NT2/D1 (cell line): ENCODE results near the gene NCAN.

Experiments used
- DNase-seq: peaks from one replicate; pipeline ENCODE4 v3.0.0-alpha.2; 2011; ENCODE audit warnings: low read depth, low spot score
- H3K27me3 ChIP-seq: 2 replicates; pipeline ENCODE4 v1.6.0; 2011; ENCODE audit warnings: mild to moderate bottlenecking; ENCODE audit not compliant: insufficient read length, insufficient read depth
- H3K36me3 ChIP-seq: 2 replicates; pipeline ENCODE4 v1.6.1; 2011; ENCODE audit warnings: mild to moderate bottlenecking, low read length, mixed read lengths; ENCODE audit not compliant: insufficient read depth, insufficient read length
- H3K4me1 ChIP-seq: 2 replicates; pipeline ENCODE4 v1.5.1; 2011; ENCODE audit not compliant: insufficient read depth, insufficient read length
- H3K4me3 ChIP-seq: 2 replicates; pipeline ENCODE4 v1.5.1; 2011; ENCODE audit warnings: low read depth; ENCODE audit not compliant: insufficient read length
- H3K9ac ChIP-seq: 2 replicates; pipeline ENCODE4 v1.6.0; 2011; ENCODE audit warnings: low read depth; ENCODE audit not compliant: insufficient read length
- H3K9me3 ChIP-seq: 2 replicates; pipeline ENCODE4 v1.5.1; 2011; ENCODE audit warnings: mild to moderate bottlenecking, low read length; ENCODE audit not compliant: insufficient read depth
- SUZ12 ChIP-seq: IDR thresholded peaks from 2 replicates; pipeline ENCODE4 v1.6.1; 2011; ENCODE audit not compliant: insufficient read length, insufficient read depth; ENCODE audit errors: extremely low read depth
- YY1 ChIP-seq: IDR thresholded peaks from 2 replicates; pipeline ENCODE4 v1.6.1; 2011; ENCODE audit not compliant: insufficient read length, insufficient read depth
- ZNF274 ChIP-seq: IDR thresholded peaks from 2 replicates; pipeline ENCODE4 v1.6.1; 2011; ENCODE audit warnings: mild to moderate bottlenecking, low read depth, low read length

NCAN gene

GRCh38 chr19:19211499-19212420, at the start of gene NCAN:
Gene NCAN (plus strand): TSS chr19:19211958. CDS start chr19:19216954, 4,996 bp downstream.
- Histone ChIP-seq H3K9ac (peak within 1 kb of the TSS; percentile 24), H3K36me3 (no peaks in the 10 kb centered on the region), H3K4me3 (peak within 1 kb of the TSS; percentile 16), H3K9me3 (no peaks in the 10 kb centered on the region), H3K27me3 (peaks cover 91% of the 10 kb centered on the region), H3K4me1 (peaks cover 16% of the 10 kb centered on the region)
- DNase-seq: no peak
- TF ChIP-seq SUZ12: no peak
- no peak for TF ChIP-seq YY1
- no peak for TF ChIP-seq ZNF274

- Histone ChIP-seq H3K9ac (no peak overlapping the region), H3K36me3 (no peaks in the 10 kb centered on the region), H3K9me3 (no peaks in the 10 kb centered on the region), H3K27me3 (peaks cover 16% of the 10 kb centered on the region), H3K4me1 (peaks cover 6% of the 10 kb centered on the region), H3K4me3 (no peak overlapping the region)
- no peak for DNase-seq
- TF ChIP-seq ZNF274 (no peak), YY1 (no peak), SUZ12 (no peak)
These were observed 49.3 kb upstream of the NCAN start for GRCh38 chr19:19162495-19162894.

GRCh38 chr19:19165396-19165795, 46.4 kb upstream of the NCAN start:
- Histone ChIP-seq H3K9ac (no peak overlapping the region), H3K4me1 (peaks cover 14% of the 10 kb centered on the region), H3K27me3 (peaks cover 41% of the 10 kb centered on the region), H3K9me3 (no peaks in the 10 kb centered on the region), H3K4me3 (no peak overlapping the region), H3K36me3 (no peaks in the 10 kb centered on the region)
- no peak for DNase-seq
- no peak for TF ChIP-seq YY1
- TF ChIP-seq SUZ12: no peak
- no peak for TF ChIP-seq ZNF274

GRCh38 chr19:19167612-19168011, 44.1 kb upstream of the NCAN start:
- H3K36me3 ChIP-seq: no peaks in the 10 kb centered on the region
- H3K4me1 ChIP-seq: peaks cover 19% of the 10 kb centered on the region
- no peak overlapping the region for H3K9ac ChIP-seq
- H3K9me3 ChIP-seq: no peaks in the 10 kb centered on the region
- no peak for DNase-seq
- TF ChIP-seq ZNF274 (no peak), YY1 (no peak), SUZ12 (no peak)
- peaks cover 55% of the 10 kb centered on the region for H3K27me3 ChIP-seq
- no peak overlapping the region for H3K4me3 ChIP-seq

GRCh38 chr19:19169236-19170052, 42.3 kb upstream of the NCAN start:
- no peak overlapping the region for H3K9ac ChIP-seq
- H3K36me3 ChIP-seq: no peaks in the 10 kb centered on the region
- TF ChIP-seq ZNF274: no peak
- TF ChIP-seq YY1: no peak
- TF ChIP-seq SUZ12: no peak
- H3K9me3 ChIP-seq: no peaks in the 10 kb centered on the region
- peaks cover 52% of the 10 kb centered on the region for H3K27me3 ChIP-seq
- H3K4me1 ChIP-seq: peaks cover 21% of the 10 kb centered on the region
- H3K4me3 ChIP-seq: no peak overlapping the region
- no peak for DNase-seq

GRCh38 chr19:19170053-19170872, 41.5 kb upstream of the NCAN start, which contains the start of gene MEF2B:
Gene MEF2B (minus strand): TSS chr19:19170263. CDS start chr19:19150735, 19,528 bp downstream.
- peak; percentile 66 for DNase-seq
- no peaks in the 10 kb centered on the region for H3K36me3 ChIP-seq

More at GRCh38 chr19:19170053-19170872, 41.5 kb upstream of the NCAN start, which contains the start of gene MEF2B:
- H3K9me3 ChIP-seq: no peaks in the 10 kb centered on the region
- H3K4me1 ChIP-seq: peaks cover 21% of the 10 kb centered on the region
- no peak within 1 kb of the TSS for H3K4me3 ChIP-seq
- H3K9ac ChIP-seq: peak within 1 kb of the TSS; percentile 43
- TF ChIP-seq YY1 (no peak), ZNF274 (no peak), SUZ12 (no peak)
- H3K27me3 ChIP-seq: peaks cover 48% of the 10 kb centered on the region
